ENCODE data around the gene LMAN2.
"Not testable (repeated sequence)": the region's sequence is repeated elsewhere in the genome, so short reads cannot be mapped to it uniquely, and the experiment has no call there.

Gene LMAN2

DNA sequence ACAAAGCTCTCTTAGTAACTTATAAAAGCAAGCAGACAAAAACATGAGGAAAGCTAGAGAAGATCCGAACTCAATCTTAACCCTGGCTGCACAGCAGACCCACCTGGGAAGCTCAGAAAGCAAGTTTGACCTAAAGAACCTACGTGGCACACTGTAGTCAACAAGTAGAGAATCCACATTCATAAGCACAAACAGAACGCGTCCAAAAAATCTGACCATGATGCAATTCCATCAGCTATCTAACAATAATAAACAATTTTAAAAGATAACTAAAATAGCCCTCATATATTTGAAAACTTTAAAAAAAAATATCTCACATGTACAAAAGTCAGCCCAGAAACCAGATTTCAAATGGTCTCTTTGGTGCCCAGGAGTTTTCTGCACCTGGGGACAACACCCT, 4.6 kb downstream of the LMAN2 start:
- no peak for DNase-seq (ENCODE audit: low read depth in 2 of 2)

DNA sequence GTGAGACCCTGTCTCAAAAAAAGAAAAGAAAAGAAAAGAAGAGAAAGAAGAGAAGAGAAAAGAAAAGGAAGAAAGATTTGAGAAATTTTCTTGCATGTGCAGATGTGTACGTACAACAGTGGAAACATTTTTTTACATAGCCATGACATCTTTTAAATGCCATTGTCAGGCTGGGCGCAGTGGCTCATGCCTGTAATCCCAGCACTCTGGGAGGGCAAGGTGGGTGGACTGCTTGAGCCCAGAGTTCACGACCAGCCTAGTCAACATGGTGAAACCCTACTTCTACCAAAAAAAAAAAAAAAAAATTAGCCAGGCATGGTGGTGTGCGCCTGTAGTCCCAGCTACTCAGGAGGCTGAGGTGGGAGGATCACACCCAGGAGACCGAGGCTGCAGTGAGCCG, 6.6 kb downstream of the LMAN2 start:
- no peak for DNase-seq (ENCODE audit: low read depth in 2 of 2)

DNA sequence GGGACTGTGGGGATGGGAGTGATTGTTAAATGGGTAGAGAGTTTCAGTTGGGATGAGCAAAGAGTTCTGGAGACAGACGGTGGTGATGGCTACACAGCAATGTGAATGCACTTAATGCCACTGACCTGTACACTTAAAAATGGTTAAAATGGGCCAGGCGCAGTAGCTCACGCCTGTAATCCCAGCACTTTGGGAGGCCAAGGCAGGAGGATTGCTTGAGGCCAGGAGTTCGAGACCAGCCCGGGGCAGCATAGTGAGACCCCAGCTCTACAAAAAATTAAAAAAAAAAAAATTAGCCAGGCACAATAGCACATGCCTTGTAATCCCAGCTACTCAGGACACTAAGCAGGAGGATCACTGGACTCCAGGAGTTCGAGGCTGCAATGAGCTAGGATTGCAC, 7.7 kb downstream of the LMAN2 start:
- DNase-seq (ENCODE audit: low read depth in 2 of 2), result no peak

DNA sequence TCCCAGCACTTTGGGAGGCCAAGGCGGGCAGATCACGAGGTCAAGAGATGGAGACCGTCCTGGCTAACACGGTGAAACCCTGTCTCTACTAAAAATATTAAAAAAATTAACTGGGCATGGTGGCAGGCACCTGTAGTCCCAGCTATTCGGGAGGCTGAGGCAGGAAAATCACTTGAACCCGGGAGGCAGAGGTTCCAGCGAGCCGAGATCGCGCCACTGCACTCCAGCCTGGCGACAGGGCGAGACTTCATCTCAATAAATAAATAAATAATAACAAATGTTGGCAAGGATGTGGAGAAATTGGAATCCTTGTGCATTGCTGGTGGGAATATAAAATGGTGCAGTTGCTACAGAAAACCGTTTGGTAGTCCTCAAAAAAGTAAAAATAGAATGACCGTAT, 8.5 kb downstream of the LMAN2 start:
- DNase-seq (ENCODE audit: low read depth in 2 of 2), result not testable (repeated sequence)

DNA sequence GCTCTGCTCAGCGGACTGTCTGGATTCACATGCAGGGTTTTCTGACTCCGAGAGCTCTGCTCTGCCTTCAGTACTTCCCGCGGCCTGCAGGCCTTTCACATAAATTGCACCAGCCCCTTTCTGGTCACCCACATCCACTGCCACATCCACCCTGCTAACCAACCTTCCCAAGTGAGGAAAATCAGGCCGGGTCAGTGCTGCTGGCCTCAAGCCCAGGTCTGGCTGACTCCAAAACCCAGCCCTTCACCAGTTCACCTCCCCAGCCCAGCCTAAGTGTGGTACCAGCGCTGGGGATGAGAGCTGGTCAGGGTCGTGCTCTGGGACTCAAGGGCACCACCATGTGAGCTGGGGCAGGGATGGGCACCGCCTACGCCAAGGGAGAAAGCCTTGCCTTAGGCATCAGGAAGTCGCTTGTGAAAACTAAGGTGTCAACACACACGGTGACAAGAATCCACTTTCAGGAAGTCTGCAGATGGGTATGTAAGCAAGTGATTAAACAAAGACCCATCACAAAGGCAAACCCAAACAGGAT, 12.3 kb downstream of the LMAN2 start:
- no peak for DNase-seq (ENCODE audit: low read depth in 2 of 2)

DNA sequence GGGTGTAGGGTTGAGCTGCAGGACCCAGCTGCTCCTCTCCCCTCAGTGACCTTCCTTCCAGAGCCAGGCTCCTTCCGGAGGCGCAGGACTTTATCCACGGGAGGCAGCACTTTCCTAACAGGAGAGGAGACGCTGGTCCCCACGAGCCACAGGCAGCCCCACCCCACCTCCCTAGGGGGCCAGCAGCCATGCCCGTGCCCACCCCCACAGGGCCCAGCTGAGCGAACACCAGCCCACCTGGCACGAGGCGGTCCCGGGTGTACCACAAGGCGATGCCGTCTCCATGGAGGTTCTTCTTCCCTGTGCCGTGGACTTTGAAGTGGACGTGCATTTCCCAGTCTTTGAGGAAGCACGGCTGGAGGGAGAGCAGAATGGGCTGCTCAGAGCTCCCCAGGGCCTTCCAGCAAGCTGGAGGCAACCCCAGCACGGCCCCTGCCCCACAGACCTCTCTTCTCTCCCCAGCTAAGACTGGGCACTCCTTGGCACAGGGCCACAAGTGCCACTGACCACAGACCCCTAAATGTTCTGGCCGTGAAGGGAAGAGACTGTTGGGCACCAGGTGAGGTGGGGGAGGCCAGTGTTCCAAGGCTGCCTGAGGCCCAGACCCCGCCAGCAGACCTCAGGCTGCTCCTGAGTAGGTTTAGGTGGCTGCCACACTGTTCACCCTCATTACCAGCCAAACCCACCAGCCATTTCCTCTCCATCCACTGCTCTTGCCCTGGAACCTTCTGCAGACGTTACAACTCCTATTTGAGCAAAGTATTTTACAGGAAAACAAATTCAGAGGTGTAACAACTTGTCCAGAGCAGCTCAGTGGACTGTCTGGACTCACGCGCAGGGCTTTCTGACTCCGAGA, 13.0 kb downstream of the LMAN2 start:
- no peak for DNase-seq (ENCODE audit: low read depth in 2 of 2)

DNA sequence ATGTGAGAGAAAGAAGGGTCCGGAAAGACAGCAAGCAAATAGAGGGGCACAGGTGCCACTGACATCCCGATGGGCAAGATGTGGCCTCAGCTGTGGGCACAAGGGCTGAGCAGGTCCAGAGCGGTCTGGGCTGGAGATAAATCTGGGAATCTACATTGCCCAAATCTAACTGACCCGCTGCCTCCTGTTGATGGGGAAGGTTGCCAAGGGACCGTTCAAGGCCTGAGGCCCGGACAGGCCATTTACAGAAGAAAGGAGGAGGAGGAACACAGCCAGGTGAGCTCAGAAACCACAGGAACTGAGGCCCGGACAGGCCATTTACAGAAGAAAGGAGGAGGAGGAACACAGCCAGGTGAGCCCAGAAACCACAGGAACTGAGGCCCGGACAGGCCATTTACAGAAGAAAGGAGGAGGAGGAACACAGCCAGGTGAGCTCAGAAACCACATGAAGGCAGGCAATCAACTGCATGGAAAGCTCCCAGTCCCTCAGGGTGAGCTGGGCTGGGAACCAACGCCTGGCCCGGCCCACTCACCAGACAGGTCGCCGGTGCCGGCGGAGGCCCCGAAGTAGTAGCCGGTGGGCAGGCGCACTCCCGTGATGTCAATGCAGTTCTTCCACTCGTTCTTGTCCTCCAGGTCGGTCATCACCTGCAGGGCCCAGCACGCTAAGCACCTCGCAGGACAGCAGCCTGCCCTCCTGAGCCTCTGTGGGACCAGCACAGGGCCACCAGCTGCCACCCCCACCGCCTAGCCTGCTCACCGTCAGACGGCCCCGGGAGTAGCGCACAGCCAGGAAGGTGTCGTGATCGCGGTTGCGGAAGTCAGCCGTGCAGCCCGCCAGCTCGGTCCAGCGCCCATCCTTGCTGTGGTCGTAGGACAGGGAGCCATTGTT, 14.6 kb downstream of the LMAN2 start:
- no peak for DNase-seq (ENCODE audit: low read depth in 2 of 2)

DNA sequence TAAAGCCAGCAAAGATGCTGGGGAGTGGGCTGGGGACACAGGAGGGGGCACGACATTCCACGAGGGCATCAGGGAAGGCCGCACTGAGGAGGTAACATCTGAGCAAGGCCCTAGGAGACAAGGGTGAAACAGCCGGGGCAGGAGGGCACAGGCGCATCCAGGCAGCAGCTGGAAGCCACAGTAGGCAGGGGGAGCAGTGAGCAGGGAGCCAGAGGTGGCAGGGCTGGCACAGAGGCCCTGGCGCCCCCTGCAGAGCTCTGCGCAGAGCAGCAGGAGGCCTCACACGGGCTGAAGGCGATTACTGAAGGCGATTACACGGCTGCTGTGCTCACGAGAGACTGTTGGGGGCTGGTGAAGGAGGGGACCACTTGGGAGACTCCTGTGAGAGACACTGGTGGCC, 15.4 kb downstream of the LMAN2 start:
- no peak for DNase-seq (ENCODE audit: low read depth in 2 of 2)

DNA sequence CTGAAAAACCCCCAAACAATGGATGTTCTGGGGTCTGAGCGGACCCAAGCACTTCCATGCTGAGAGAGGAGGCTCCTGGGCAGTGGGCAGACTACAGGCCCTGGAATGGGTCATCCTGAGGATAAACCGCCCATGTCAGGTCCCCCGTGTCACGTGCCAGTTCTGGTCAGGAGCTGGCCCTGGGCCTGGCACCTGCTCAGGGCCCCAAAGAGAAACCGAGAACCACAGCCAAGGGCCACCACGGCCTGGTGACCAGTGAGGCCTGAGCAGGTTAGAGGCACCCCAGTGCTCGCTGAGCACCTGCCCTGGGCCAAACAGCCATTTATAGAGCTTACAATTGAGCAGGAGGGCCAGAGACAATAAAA, 15.8 kb downstream of the LMAN2 start:
- no peak for DNase-seq (ENCODE audit: low read depth in 2 of 2)

DNA sequence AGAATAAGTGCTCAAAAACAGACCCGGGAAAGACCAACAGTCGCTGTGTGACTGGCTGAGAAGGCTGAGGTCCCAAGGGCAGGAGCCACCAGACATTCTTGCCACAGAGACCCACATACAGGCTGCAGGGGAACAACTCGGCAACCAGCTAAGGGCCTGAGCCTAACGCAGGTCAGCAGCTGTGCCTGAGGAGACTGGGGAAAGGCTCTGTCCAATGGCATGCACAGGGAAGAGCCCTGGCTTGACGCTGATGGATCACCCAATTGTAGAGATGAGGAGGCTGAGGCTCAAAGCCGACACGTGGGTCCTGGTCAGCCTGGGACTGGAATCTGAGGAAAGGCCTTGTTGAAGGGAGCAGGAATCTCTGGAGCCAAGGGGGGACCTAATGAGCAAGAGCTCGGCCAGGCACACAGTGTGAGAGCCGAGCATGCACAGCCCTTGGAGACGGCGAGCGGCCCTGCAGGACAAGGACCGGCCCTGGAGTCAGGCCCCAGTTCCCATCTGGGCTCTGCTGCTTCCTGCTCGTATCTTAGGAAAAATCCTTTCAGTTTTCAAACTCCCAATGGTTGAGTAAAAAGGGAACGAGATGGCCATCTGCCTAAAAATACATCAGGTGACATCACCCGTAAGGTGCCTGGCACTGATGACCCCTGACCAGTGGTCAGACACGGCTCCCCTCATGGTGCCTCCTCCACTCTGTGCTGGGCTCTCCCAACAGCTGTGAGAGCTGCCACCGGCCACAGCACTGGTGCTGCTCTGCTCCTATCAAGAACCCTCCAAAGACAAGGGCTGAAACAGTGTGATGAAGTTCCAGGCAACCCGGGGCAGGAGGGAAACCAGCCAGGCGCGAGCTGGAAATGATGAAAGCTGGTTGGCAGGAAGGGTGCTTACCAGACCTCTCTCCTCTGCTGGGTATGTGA, 16.4 kb downstream of the LMAN2 start:
- DNase-seq (ENCODE audit: low read depth in 2 of 2), result no peak

DNA sequence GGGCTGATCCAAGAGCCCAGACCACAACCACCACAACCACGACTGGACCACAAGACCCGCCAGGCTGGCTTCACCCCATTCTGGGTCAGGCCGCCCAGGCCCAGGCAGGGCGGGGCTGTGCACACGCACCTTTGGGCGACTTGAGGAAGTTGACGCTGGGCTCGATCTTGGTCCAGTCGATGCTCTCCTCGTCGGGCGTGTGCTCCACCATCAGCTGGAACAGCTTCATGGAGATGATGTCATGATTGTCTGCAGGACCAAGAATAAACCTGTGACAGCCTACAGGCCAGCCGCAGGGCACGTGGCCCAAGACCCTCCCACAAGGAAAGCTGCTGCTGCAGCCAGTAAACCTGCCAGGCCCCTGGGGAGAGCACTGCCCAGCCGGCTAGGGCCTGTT, 17.3 kb downstream of the LMAN2 start:
- no peak for DNase-seq (ENCODE audit: low read depth in 2 of 2)

DNA sequence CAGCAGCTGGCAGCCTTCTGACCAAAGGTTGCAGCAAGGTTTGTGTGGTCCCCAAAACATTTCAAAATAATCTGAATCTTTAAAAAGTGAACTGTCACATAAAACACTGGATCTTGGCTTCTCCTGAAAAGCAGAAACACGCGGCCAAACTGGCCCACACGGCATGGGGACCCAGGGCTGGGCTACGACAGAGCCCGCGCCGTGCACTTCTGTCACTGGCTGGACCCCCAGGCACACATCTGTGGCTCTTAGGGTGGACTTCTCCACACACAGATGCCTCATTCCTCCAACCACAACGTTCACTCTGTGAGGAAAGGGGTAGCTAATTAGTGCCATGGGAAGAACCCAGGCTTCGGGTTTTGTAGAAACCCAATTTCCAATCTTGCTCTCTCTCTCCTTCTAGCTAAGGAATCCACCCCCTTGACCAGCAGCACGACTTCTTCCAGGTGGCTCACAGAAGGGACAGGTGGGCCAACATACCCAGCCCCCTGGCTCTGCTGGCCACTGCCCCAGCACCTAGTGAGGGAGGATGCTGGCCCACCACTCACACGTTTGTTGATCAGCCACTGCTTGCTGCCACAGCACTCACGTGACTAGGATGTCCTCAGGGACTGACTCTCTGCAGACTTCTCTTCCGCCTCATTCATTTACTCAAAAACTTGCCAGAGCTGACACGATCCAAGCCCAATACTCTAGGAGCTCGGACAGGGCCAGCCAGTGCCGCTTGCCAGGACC, 17.9 kb downstream of the LMAN2 start:
- no peak for DNase-seq (ENCODE audit: low read depth in 2 of 2)

DNA sequence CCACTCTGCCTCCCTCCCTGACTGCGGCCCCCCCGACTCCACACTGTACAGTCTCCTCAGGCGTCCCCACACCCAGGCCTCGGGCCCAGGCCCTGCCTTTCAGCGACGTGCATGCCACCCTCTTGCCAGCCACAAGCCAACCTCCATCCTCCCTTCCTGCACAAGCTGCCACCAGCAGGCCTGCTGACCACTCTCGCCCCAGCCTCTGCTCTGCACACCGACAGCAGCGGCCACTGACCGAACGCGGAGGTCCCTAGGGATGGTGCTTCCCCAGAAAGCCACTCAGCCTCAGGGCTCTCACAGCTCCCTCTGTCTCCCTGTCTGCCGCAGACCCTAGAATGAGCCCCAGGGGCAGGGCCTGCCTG, 18.6 kb downstream of the LMAN2 start:
- DNase-seq (ENCODE audit: low read depth in 2 of 2), result no peak

DNA sequence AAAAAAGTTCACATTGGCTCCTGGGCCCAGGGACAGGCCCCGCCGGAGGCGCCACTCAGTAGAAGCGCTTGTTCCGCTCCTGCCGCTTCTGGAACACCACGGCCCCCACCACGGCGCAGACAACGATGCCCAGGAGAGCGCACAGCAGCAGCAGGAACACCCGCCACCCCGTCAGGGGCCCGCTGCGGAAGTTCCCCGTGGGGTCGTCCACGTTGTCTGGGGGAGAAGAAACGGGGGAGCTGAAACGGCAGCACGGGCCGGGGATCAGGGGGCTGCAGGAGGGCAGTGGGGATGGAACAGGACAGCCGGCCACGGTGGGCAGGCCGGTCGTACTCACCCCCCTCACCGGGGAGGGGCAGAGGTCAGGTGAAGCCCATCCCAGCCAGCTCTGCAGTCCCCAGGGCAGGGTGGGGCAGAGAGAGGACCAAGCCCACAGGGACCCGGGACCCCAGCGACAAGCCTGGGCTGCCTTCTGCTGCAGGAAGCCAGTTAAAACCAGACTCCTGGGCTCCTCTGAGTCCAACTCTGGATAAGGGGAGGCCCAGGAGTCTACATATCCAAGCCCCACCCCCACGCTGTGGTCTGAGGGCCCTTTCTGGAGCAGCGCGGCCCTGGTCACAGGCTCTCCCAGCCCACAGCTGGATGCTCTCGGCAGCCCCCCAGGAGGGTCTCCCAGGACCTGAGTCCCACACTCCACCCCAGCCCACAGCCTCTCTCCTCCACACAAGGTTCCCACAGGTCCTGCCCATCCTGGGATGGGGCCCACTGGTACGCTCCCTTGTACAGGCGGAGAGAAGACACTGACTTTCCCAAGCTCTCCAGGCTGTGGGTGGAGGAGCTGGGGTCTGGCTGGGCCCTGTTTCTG, 19.2 kb downstream of the LMAN2 start:
- DNase-seq (ENCODE audit: low read depth in 2 of 2), result no peak

DNA sequence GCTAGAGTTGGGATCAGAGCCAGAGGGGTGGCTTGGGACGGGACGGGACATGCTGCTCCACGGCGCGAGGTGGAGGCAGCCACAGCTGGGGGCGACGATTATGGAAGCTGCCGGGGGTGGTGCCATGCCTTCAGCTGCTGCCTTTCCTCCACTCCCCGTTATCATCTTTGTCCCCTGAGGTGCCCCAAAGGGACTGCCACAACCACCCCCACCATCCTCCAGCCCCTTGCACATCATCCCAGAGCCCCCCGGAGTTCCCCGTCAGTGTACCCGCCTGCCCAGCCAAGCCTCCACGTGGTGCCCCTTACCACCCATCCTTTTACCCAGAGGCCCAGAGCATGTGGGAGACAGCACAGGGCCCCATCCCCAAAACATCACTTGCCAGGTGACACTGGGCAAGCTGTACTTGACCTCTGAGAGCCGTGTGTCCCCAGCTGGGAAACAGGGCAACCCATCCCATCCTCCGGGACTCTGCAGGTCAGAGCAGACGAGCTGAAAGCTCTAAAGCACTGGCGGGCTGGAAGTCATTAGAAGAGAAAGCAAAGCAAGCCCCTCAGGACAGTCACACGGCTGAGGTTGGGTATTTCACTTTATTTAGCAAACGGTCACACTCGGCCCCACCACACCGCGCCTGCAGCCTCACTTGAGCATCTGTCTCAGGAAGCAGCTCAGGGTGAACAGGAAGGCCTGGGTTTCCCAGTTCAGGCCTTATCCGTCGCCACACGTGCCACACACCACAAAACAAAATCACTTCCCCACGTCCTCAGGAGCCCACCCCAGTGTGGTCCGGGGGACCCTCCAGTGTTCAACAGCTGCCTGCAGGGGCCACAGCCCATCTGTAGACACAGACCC, 20.3 kb downstream of the LMAN2 start:
- DNase-seq (ENCODE audit: low read depth in 2 of 2), result no peak

DNA sequence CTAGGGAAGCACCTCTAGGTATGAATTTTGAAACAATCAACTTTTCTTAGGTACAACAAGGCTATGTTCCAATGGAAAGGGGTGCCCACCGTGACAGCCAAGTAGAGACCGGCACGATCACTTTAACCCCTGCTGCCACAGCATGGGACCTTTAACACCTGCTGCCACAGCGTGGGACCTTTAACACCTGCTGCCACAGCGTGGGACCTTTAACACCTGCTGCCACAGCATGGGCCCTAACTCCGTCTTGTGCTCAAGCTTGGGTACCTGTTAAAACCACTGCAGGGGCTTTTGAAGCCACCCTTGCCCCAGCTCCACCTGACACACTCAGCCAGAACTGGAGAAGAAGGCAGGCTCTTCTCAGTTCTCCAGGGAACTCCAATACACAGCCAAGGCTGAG, 21.6 kb downstream of the LMAN2 start:
- DNase-seq (ENCODE audit: low read depth in 2 of 2), result no peak

DNA sequence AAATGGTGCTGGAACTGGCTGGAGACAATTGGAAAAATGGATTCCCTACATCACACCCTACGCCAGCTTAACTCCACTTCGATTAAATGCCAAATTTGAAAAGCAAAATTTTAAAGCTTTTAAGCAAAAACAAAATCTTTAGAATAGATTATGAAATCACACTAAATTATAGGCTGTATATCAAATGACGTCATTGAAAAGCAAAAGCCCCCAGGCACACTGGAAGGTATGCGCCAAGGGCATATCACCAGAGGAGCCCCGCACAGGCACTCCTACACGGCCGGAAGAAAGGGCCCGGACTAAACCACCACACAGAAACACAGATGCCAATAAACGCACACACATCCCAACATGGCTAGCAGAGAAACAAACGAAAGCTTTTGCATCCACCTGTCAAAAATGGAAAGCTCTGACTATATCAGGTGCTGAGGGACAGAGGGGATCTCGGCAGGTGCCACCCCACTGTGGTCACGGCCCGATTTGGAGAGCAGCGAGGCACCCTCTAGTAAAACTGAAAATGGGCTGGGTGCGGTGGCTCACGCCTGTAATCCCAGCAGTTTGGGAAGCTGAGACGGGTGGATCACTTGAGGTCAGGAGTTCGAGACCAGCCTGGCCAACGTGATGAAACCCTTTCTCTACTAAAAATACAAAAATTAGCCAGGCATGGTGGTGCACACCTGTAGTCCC, 22.8 kb downstream of the LMAN2 start:
- DNase-seq (ENCODE audit: low read depth in 2 of 2), result no peak

Data from stimulated activated CD8-positive, alpha-beta memory T cell treated with anti-CD3 and anti-CD28 coated beads, Interleukin-15, amount 100 ng/mL, for 4 hours (primary cell).